H1 (cell line): ENCODE measurements around the gene KCNC1. TPM values are rescaled to one million over a fixed set of nuclear protein-coding genes. Genes with fewer than 3 reads are reported as not detected.

ENCODE experiments used
- CTCF ChIA-PET: fragments of 300-600 bp; sonication (Branson Sonifier 250); formaldehyde crosslinking; loops from one replicate; lab custom pipeline; 2021; ENCODE audit not compliant: partially characterized antibody; lab: Charles Lee
- POLR2A ChIA-PET: fragments of 300-600 bp; sonication (Branson Sonifier 250); formaldehyde crosslinking; loops from one replicate; lab custom pipeline; 2021; ENCODE audit warnings: inconsistent platforms; ENCODE audit not compliant: partially characterized antibody; lab: Charles Lee
- DNase-seq, 2 experiments: peaks; one replicate each; pipeline versions ENCODE4 v3.0.0 to v3.0.0-alpha.2; 2010 to 2022; ENCODE audit warnings: low spot score in 2 of 2, low read depth in 1 of 2, mixed read lengths in 1 of 2
- FAIRE-seq: peaks from 2 replicates; lab custom pipeline; 2011; peaks lifted over from hg19 to GRCh38; lab: Jason Lieb, UNC
- H2AFZ ChIP-seq: 2 replicates; pipeline ENCODE4 v1.8.1; 2012; ENCODE audit warnings: low read length, inconsistent platforms
- H2AK5ac ChIP-seq: 2 replicates; pipeline ENCODE4 v1.6.1; 2013; ENCODE audit warnings: low read depth, low read length
- H2BK120ac ChIP-seq: replicated peaks from 2 replicates; pipeline ENCODE3; 2013; ENCODE audit warnings: low read depth, low read length, inconsistent platforms
- H2BK12ac ChIP-seq: 2 replicates; pipeline ENCODE4 v1.6.1; 2013; ENCODE audit warnings: low read depth, low read length
- H2BK15ac ChIP-seq: 2 replicates; pipeline ENCODE4 v1.6.1; 2013; ENCODE audit warnings: low read length
- H2BK20ac ChIP-seq: 2 replicates; pipeline ENCODE4 v1.6.1; 2013; ENCODE audit warnings: low read length
- H2BK5ac ChIP-seq: 2 replicates; pipeline ENCODE4 v1.6.1; 2013; ENCODE audit warnings: low read depth, low read length
- H3K14ac ChIP-seq: 2 replicates; pipeline ENCODE4 v1.6.1; 2013; ENCODE audit warnings: inconsistent platforms; ENCODE audit not compliant: insufficient read length
- H3K18ac ChIP-seq: 2 replicates; pipeline ENCODE4 v1.6.1; 2013; ENCODE audit warnings: low read length; ENCODE audit errors: extremely low read depth
- H3K23ac ChIP-seq: 2 replicates; pipeline ENCODE4 v1.6.1; 2013; ENCODE audit warnings: inconsistent platforms; ENCODE audit not compliant: insufficient read length
- H3K23me2 ChIP-seq: 2 replicates; pipeline ENCODE4 v1.6.1; 2013; ENCODE audit warnings: low read depth, low read length
- H3K27ac ChIP-seq: 2 replicates; pipeline ENCODE4 v1.6.1; 2011; ENCODE audit warnings: low read depth, low read length, inconsistent platforms
- H3K27me3 ChIP-seq, 4 experiments: replicated peaks in 1 of 4; 1 replicate in 1 of 4; 2 replicates in 3 of 4; pipeline versions ENCODE4 v1.6.1 to v1.8.1; 2011 to 2013; ENCODE audit warnings: low read length in 3 of 4, mild to moderate bottlenecking in 3 of 4, inconsistent platforms in 2 of 4, mixed read lengths in 2 of 4, moderate library complexity in 1 of 4; ENCODE audit not compliant: control insufficient read depth in 3 of 4, insufficient read depth in 3 of 4; ENCODE audit errors: extremely low read depth in 1 of 4
- H3K36me3 ChIP-seq, 4 experiments: 2 replicates each; pipeline versions ENCODE4 v1.6.1 to v1.8.1; 2011 to 2013; ENCODE audit warnings: mild to moderate bottlenecking in 4 of 4, low read length in 3 of 4, moderate library complexity in 2 of 4, control low read depth in 1 of 4, inconsistent platforms in 1 of 4; ENCODE audit not compliant: insufficient read depth in 4 of 4, control insufficient read depth in 2 of 4
- H3K4ac ChIP-seq: replicated peaks from 2 replicates; pipeline ENCODE3; 2013; ENCODE audit warnings: low read length, low read depth, mixed read lengths, inconsistent platforms; ENCODE audit not compliant: insufficient read length
- H3K4me1 ChIP-seq, 4 experiments: replicated peaks in 1 of 4; 1 replicate in 1 of 4; 2 replicates in 3 of 4; pipeline versions ENCODE4 v1.6.1 to v1.8.1; 2011 to 2013; ENCODE audit warnings: low read length in 3 of 4, inconsistent platforms in 2 of 4, mixed read lengths in 1 of 4; ENCODE audit not compliant: insufficient read depth in 4 of 4, control insufficient read depth in 3 of 4
- H3K4me2 ChIP-seq, 2 experiments: 2 replicates each; pipeline versions ENCODE4 v1.6.1 to v1.8.1; 2011 to 2013; ENCODE audit warnings: low read depth in 2 of 2, low read length in 2 of 2, control low read depth in 1 of 2, inconsistent platforms in 1 of 2, mild to moderate bottlenecking in 1 of 2; ENCODE audit not compliant: insufficient read depth in 1 of 2
- H3K4me3 ChIP-seq, 4 experiments: fragments of 200-600, 300-600 bp in 1 of 4; sonication (generic), shearing (Covaris generic), sonication (Bioruptor Twin) in 1 of 4; 2 replicates each; pipeline versions ENCODE4 v1.5.1 to v1.8.1; 2011 to 2016; ENCODE audit warnings: low read length in 4 of 4, low read depth in 3 of 4, control low read depth in 2 of 4, inconsistent platforms in 2 of 4, mild to moderate bottlenecking in 2 of 4, mixed read lengths in 1 of 4, moderate library complexity in 1 of 4; ENCODE audit not compliant: insufficient read depth in 2 of 4; ENCODE audit errors: extremely low read depth in 1 of 4
- H3K56ac ChIP-seq: replicated peaks from 2 replicates; pipeline ENCODE3; 2013; ENCODE audit warnings: low read depth, mild to moderate bottlenecking, mixed read lengths, low read length, inconsistent platforms; ENCODE audit not compliant: insufficient read length
- H3K79me1 ChIP-seq: 2 replicates; pipeline ENCODE4 v1.6.1; 2013; ENCODE audit warnings: low read depth, low read length, control low read depth
- H3K79me2 ChIP-seq, 2 experiments: 2 replicates each; pipeline versions ENCODE4 v1.6.1 to v1.8.1; 2012 to 2013; ENCODE audit warnings: low read length in 2 of 2, mild to moderate bottlenecking in 2 of 2, inconsistent platforms in 1 of 2; ENCODE audit not compliant: insufficient read depth in 2 of 2, control insufficient read depth in 1 of 2
- H3K9ac ChIP-seq, 4 experiments: replicated peaks in 1 of 4; 1 replicate in 1 of 4; 2 replicates in 3 of 4; pipeline versions ENCODE4 v1.6.1 to v1.8.1; 2011 to 2013; ENCODE audit warnings: low read depth in 3 of 4, low read length in 3 of 4, control low read depth in 2 of 4, mild to moderate bottlenecking in 2 of 4, moderate library complexity in 2 of 4, inconsistent platforms in 1 of 4; ENCODE audit errors: extremely low read depth in 1 of 4
- H3K9me3 ChIP-seq, 2 experiments: 2 replicates each; pipeline versions ENCODE4 v1.6.1 to v1.8.1; 2012 to 2013; ENCODE audit warnings: mild to moderate bottlenecking in 2 of 2, moderate library complexity in 2 of 2, control low read depth in 1 of 2, inconsistent platforms in 1 of 2, low read depth in 1 of 2, low read length in 1 of 2, mixed read lengths in 1 of 2; ENCODE audit not compliant: insufficient read depth in 2 of 2
- H4K20me1 ChIP-seq, 2 experiments: replicated peaks in 1 of 2; 2 replicates each; pipeline versions ENCODE3 to v1.8.1; 2011 to 2013; ENCODE audit warnings: inconsistent platforms in 2 of 2, low read length in 2 of 2, mild to moderate bottlenecking in 1 of 2; ENCODE audit not compliant: insufficient read depth in 2 of 2, control insufficient read depth in 1 of 2
- H4K5ac ChIP-seq: 2 replicates; pipeline ENCODE4 v1.6.1; 2013; ENCODE audit warnings: low read length, low read depth, mixed read lengths, inconsistent platforms; ENCODE audit not compliant: insufficient read length
- H4K8ac ChIP-seq: 2 replicates; pipeline ENCODE4 v1.8.0; 2013; ENCODE audit warnings: mild to moderate bottlenecking, moderate library complexity, low read length, inconsistent platforms; ENCODE audit not compliant: insufficient read depth; ENCODE audit errors: extremely low read depth
- H4K91ac ChIP-seq: replicated peaks from 2 replicates; pipeline ENCODE3; 2013; ENCODE audit warnings: low read length, mixed read lengths, inconsistent platforms; ENCODE audit not compliant: insufficient read length
- POU5F1 ChIP-seq: IDR thresholded peaks from 2 replicates; pipeline ENCODE4 v1.6.1; 2011; ENCODE audit warnings: low read depth, mild to moderate bottlenecking, low read length, moderate library complexity
- RAD21 ChIP-seq, 2 experiments: IDR thresholded peaks in 1 of 2; conservative IDR thresholded peaks in 1 of 2; 2 replicates each; pipeline ENCODE4 v1.6.1; 2011; ENCODE audit warnings: low read depth in 2 of 2, low read length in 2 of 2, improper control_type of control experiment in 1 of 2, inconsistent platforms in 1 of 2, mild to moderate bottlenecking in 1 of 2, moderate library complexity in 1 of 2
- WGBS, 2 experiments: shearing (Covaris generic) in 1 of 2; methylation state at CpG; one replicate each; pipeline versions ENCODE4 v1.1.6 to v1.1.7; 2013 to 2015; ENCODE audit warnings: low lambda C conversion rate in 2 of 2, mixed read lengths in 2 of 2, inconsistent platforms in 1 of 2, low coverage in 1 of 2, missing lambda C conversion rate in 1 of 2; ENCODE audit not compliant: insufficient replicate concordance in 2 of 2, insufficient coverage in 1 of 2, insufficient read length in 1 of 2; ENCODE audit errors: extremely low coverage in 1 of 2, missing lambda C conversion rate in 1 of 2; 5-methylcytosine and 5-hydroxymethylcytosine counted together
- polyA plus RNA-seq, 7 experiments: library from polyadenylated mRNA; depleted of rRNA in 3 of 7; stranded (reverse) in 5 of 7; unstranded in 2 of 7; fragments of >200 nt in 5 of 7; fragments of 200-250 nt in 2 of 7; gene quantifications; 1 replicate in 5 of 7; 2 replicates in 1 of 7; 4 replicates in 1 of 7; pipeline versions ENCODE4 v1.2.1 to v1.2.3, GENCODE V29; 2011 to 2013; ENCODE audit warnings: missing spikeins in 2 of 7, mixed read lengths in 2 of 7
- total RNA-seq: library from RNA; stranded (reverse); fragmentation: NEBNext Ultra II Directional; extraction: Animal tissue kit (Norgen Biotek cat#: 25700); gene quantifications from 2 replicates; pipeline ENCODE4 v1.2.1, GENCODE V29; 2021
- TF ChIP-seq, protein P1 (sequence below): IDR thresholded peaks from 2 replicates; pipeline ENCODE4 v1.6.1; 2011; ENCODE audit warnings: low read length, improper control_type of control experiment

KCNC1 gene
- total and polyA plus RNA-seq, 2 of the 8 experiments (the other 6 are each of a cell fraction or from before 2014, with no cell fraction given): 0.11 to 0.26 TPM

DNA sequence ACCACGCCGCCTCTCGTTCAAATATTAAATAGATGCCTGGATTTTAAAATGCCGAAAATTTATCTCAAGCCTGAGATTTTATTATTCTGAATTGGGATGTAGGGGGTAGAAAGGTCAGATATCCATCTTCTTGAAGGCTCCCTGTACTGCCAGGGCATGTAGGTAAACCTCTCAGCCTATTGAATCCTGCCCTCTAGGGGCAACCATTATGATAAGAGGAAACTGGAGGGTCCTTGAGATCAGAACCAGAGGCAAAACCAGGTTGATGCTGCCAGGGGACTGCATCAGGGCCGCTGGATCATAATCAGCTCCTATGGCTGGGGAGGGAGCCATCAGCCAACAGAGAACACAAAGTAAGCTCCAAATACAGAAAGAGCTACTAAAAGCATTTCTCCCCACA lies 92.4 kb downstream of the KCNC1 start:
- ChIA-PET POLR2A (no interaction called here), CTCF (interaction anchor here (0.6 to 5.7 kb wide), 45 partner anchors 10 to 239 kb away, joined by 3 to 79 read pairs (median 6); partner anchors contain the start of gene KCNC1)
- H3K4me3 ChIP-seq: no peak overlapping the region
- TF ChIP-seq, protein P1, sequence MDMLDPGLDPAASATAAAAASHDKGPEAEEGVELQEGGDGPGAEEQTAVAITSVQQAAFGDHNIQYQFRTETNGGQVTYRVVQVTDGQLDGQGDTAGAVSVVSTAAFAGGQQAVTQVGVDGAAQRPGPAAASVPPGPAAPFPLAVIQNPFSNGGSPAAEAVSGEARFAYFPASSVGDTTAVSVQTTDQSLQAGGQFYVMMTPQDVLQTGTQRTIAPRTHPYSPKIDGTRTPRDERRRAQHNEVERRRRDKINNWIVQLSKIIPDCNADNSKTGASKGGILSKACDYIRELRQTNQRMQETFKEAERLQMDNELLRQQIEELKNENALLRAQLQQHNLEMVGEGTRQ: no peak
- TF ChIP-seq POU5F1 (no peak), RAD21 (IDR thresholded peaks at IDR 0.05 in 1 of 2, conservative IDR thresholded peaks at IDR 0.05 in 1 of 2; ENCODE audit: low read depth in 2 of 2, low read length in 2 of 2) (peak; percentile 72 to 84)

More for the DNA sequence above, 92.4 kb downstream of the KCNC1 start:
- FAIRE-seq: peak; percentile 45
- H2BK20ac ChIP-seq: no peak overlapping the region
- no peaks in the 10 kb centered on the region for H3K36me3 ChIP-seq
- H2BK120ac ChIP-seq: no peak overlapping the region
- no peak overlapping the region for H3K23ac ChIP-seq
- H2BK5ac ChIP-seq: no peak overlapping the region
- H3K4ac ChIP-seq: no peak overlapping the region
- H2AK5ac ChIP-seq: no peak overlapping the region
- no peak overlapping the region for H3K27ac ChIP-seq
- DNase-seq: no peak
- no peak overlapping the region for H4K91ac ChIP-seq
- no peak overlapping the region for H2BK15ac ChIP-seq
- no peaks in the 10 kb centered on the region for H3K23me2 ChIP-seq
- H4K8ac ChIP-seq: no peak overlapping the region
- H4K5ac ChIP-seq: no peak overlapping the region
- H3K56ac ChIP-seq: no peak overlapping the region
- H3K27me3 ChIP-seq: no peaks in the 10 kb centered on the region
- no peak overlapping the region for H2AFZ ChIP-seq
- H3K14ac ChIP-seq: no peak overlapping the region
- H3K4me2 ChIP-seq: no peak overlapping the region
- no peak overlapping the region for H3K18ac ChIP-seq
- H3K4me1 ChIP-seq: 0 out of 7 replicates have a peak, but pooled peaks cover 0 to 2% (median 0%) of the 10 kb centered on the region in 4 experiments
- H3K79me1 ChIP-seq: no peaks in the 10 kb centered on the region
- H3K9ac ChIP-seq: no peak overlapping the region
- 71% methylated on average over 5 of the region's 5 CpGs; no CpG with 5 or more reads in 1 of the 2 experiments for whole genome bisulfite sequencing, 2 experiments
- no peak overlapping the region for H2BK12ac ChIP-seq
- no peaks in the 10 kb centered on the region for H4K20me1 ChIP-seq
- H3K9me3 ChIP-seq: no peaks in the 10 kb centered on the region
- no peaks in the 10 kb centered on the region for H3K79me2 ChIP-seq
